Fibroblast of pulmonary artery (primary cell): Measurements from ENCODE around the gene C4orf33.
"Not testable (repeated sequence)": the region's sequence is repeated elsewhere in the genome, so short reads cannot be mapped to it uniquely, and the experiment has no call there.

Source experiments
- DNase-seq: peaks from one replicate; pipeline ENCODE4 v3.0.0-alpha.2; 2010; ENCODE audit warnings: low read depth
- H3K4me3 ChIP-seq: replicated peaks from 2 replicates; pipeline ENCODE4 v1.5.1; 2011; ENCODE audit warnings: low read depth, mild to moderate bottlenecking, control low read depth, low read length, moderate library complexity
- CTCF ChIP-seq: IDR thresholded peaks from 2 replicates; pipeline ENCODE4 v1.5.1; 2011; ENCODE audit warnings: mild to moderate bottlenecking, control low read depth, low read length, inconsistent platforms; ENCODE audit errors: missing control alignments

C4orf33 gene

GRCh38 chr4:129095811-129096454 is at the start of gene C4orf33:
Gene C4orf33 (plus strand): TSS chr4:129096152. CDS start chr4:129102611, 6,459 bp downstream.
- no peak for TF ChIP-seq CTCF
- peak; percentile 75 for DNase-seq
- H3K4me3 ChIP-seq, result peak within 1 kb of the TSS; percentile 70

- TF ChIP-seq CTCF, result no peak
- no peak for DNase-seq
- no peak overlapping the region for H3K4me3 ChIP-seq
Observed at GRCh38 chr4:129059028-129059427, 36.9 kb upstream of the C4orf33 start.

- DNase-seq, result no peak
- H3K4me3 ChIP-seq, result no peak overlapping the region
- no peak for TF ChIP-seq CTCF
Observed at GRCh38 chr4:129062580-129062979, 33.4 kb upstream of the C4orf33 start.

- DNase-seq, result no peak
- H3K4me3 ChIP-seq, result no peak overlapping the region
- TF ChIP-seq CTCF, result no peak
Observed at GRCh38 chr4:129063640-129064039, 32.3 kb upstream of the C4orf33 start.

GRCh38 chr4:129064717-129065116 is 31.2 kb upstream of the C4orf33 start:
- H3K4me3 ChIP-seq, result no peak overlapping the region
- TF ChIP-seq CTCF, result no peak
- peak; percentile 60 for DNase-seq

- H3K4me3 ChIP-seq, DNase-seq: not testable (repeated sequence)
Observed at GRCh38 chr4:129069537-129069936, 26.4 kb upstream of the C4orf33 start.

- no peak for TF ChIP-seq CTCF
- H3K4me3 ChIP-seq, result no peak overlapping the region
- DNase-seq, result no peak
Observed at GRCh38 chr4:129077326-129077725, 18.6 kb upstream of the C4orf33 start.
